GM12878 (cell line): Measurements from ENCODE around the gene TK1. TPM values are rescaled to one million over a fixed set of nuclear protein-coding genes. Genes with fewer than 3 reads are reported as not detected.

Source experiments
- ATAC-seq: fragments of 200-7000 bp; cut with Tn5 transposase; 3 replicates; pipeline ENCODE4 v1.9.1; 2020; ENCODE audit warnings: mild to moderate bottlenecking, moderate library complexity
- BruUV-seq: library from RNA; stranded (reverse); fragments of 400-500 nt; replicated peaks from 2 replicates; lab custom pipeline; 2021; lab: Mats Ljungman, UMichigan
- CTCF ChIA-PET: fragments of 300-600 bp; sonication (Branson Sonifier 250); formaldehyde crosslinking; extraction: SDS; loops from one replicate; lab custom pipeline; 2021; ENCODE audit warnings: inconsistent platforms; lab: Yijun Ruan, JAX
- POLR2A ChIA-PET: fragments of 350-600 bp; formaldehyde crosslinking; extraction: SDS; loops from one replicate; lab custom pipeline; 2021; ENCODE audit warnings: inconsistent platforms; lab: Charles Lee
- RAD21 ChIA-PET: fragments of 300-600 bp; sonication (Branson Sonifier 250); formaldehyde crosslinking; loops from one replicate; lab custom pipeline; 2023; ENCODE audit warnings: antibody characterized with exemption; ENCODE audit not compliant: unreplicated experiment; lab: Charles Lee
- SMC1A ChIA-PET: fragments of 300-600 bp; sonication (Branson Sonifier 250); formaldehyde crosslinking; loops from one replicate; lab custom pipeline; 2023; ENCODE audit not compliant: unreplicated experiment, uncharacterized antibody; lab: Charles Lee
- DNase-seq: peaks from one replicate; pipeline ENCODE4 v3.0.0-alpha.2; 2011; ENCODE audit warnings: low read depth, low spot score
- FAIRE-seq: peaks from 3 replicates; lab custom pipeline; 2011; peaks lifted over from hg19 to GRCh38; lab: Jason Lieb, UNC
- H2AFZ ChIP-seq: 2 replicates; pipeline ENCODE4 v1.6.0; 2011; ENCODE audit warnings: low read depth, low read length, control low read depth; ENCODE audit not compliant: control insufficient read depth
- H3K27ac ChIP-seq: 2 replicates; pipeline ENCODE4 v1.5.1; 2011; ENCODE audit warnings: control low read depth; ENCODE audit not compliant: control insufficient read depth, insufficient read depth
- H3K27me3 ChIP-seq, 2 experiments: replicated peaks in 1 of 2; 2 replicates each; pipeline versions ENCODE4 v1.6.0 to v1.6.1; 2011; ENCODE audit warnings: low read length in 1 of 2; ENCODE audit not compliant: control insufficient read depth in 2 of 2, insufficient read depth in 2 of 2
- H3K36me3 ChIP-seq, 2 experiments: 2 replicates each; pipeline ENCODE4 v1.5.1; 2011; ENCODE audit warnings: low read length in 1 of 2; ENCODE audit not compliant: control insufficient read depth in 2 of 2, insufficient read depth in 2 of 2
- H3K4me1 ChIP-seq: 2 replicates; pipeline ENCODE4 v1.6.1; 2011; ENCODE audit warnings: mild to moderate bottlenecking, low read length, moderate library complexity, mixed read lengths; ENCODE audit not compliant: control insufficient read depth, insufficient read depth
- H3K4me2 ChIP-seq: 2 replicates; pipeline ENCODE4 v1.6.0; 2011; ENCODE audit warnings: control low read depth; ENCODE audit not compliant: control insufficient read depth, insufficient read depth
- H3K4me3 ChIP-seq: fragments of 200-600 bp; sonication (generic); 2 replicates; pipeline ENCODE4 v1.5.1; 2016
- H3K79me2 ChIP-seq: 2 replicates; pipeline ENCODE4 v1.6.0; 2011; ENCODE audit warnings: low read length; ENCODE audit not compliant: control insufficient read depth, insufficient read depth
- H3K9ac ChIP-seq: 2 replicates; pipeline ENCODE4 v1.8.0; 2011; ENCODE audit warnings: low read length, control low read depth, mixed read lengths; ENCODE audit not compliant: control insufficient read depth, insufficient read depth
- H3K9me3 ChIP-seq: replicated peaks from 3 replicates; pipeline ENCODE4 v1.5.1; 2011; ENCODE audit warnings: mild to moderate bottlenecking, low read length; ENCODE audit not compliant: control insufficient read depth, insufficient read depth
- H4K20me1 ChIP-seq: 2 replicates; pipeline ENCODE4 v1.6.0; 2011; ENCODE audit not compliant: control insufficient read depth, insufficient read depth
- ATF7 ChIP-seq: fragments of 450-650 bp; IDR thresholded peaks from 2 replicates; pipeline ENCODE4 v1.6.1; 2016; ENCODE audit warnings: low read depth, mild to moderate bottlenecking
- CEBPB ChIP-seq, 2 experiments: fragments of 150-350 bp in 1 of 2; IDR thresholded peaks; 2 replicates each; pipeline ENCODE4 v1.6.1; 2012 to 2014; ENCODE audit warnings: low read depth in 2 of 2, low read length in 2 of 2, borderline replicate concordance in 1 of 2, inconsistent platforms in 1 of 2
- KLF5 ChIP-seq: fragments of 450-650 bp; IDR thresholded peaks from 2 replicates; pipeline ENCODE4 v1.6.1; 2014; ENCODE audit warnings: mild to moderate bottlenecking; ENCODE audit not compliant: partially characterized antibody
- POLR2AphosphoS5 ChIP-seq: IDR thresholded peaks from 2 replicates; pipeline ENCODE4 v1.6.1; 2011; ENCODE audit warnings: mild to moderate bottlenecking, low read length, inconsistent platforms
- RB1 ChIP-seq: fragments of 450-650 bp; formaldehyde crosslinking; IDR thresholded peaks from 2 replicates; pipeline ENCODE4 v1.6.1; 2017; ENCODE audit warnings: mild to moderate bottlenecking, borderline replicate concordance
- RUNX3 ChIP-seq: IDR thresholded peaks from 2 replicates; pipeline ENCODE4 v1.6.1; 2012; ENCODE audit warnings: low read length, inconsistent platforms
- SREBF1 ChIP-seq: IDR thresholded peaks from 2 replicates; pipeline ENCODE4 v1.6.1; 2012; ENCODE audit warnings: mild to moderate bottlenecking, low read length
- ZNF384 ChIP-seq: IDR thresholded peaks from 2 replicates; pipeline ENCODE4 v1.6.1; 2012; ENCODE audit warnings: low read depth, mild to moderate bottlenecking, low read length, improper control_type of control experiment, borderline replicate concordance
- WGBS: methylation state at CpG from one replicate; pipeline ENCODE4 v1.1.6; 2016; ENCODE audit warnings: low lambda C conversion rate; ENCODE audit not compliant: insufficient replicate concordance, insufficient coverage; ENCODE audit errors: missing lambda C conversion rate; 5-methylcytosine and 5-hydroxymethylcytosine counted together
- in situ Hi-C: fragments of 300-500 bp; cut with MboI; formaldehyde crosslinking; loops from 9 replicates; pipeline ENCODE4 v1.14.3; 2018; ENCODE audit warnings: mixed read lengths
- intact Hi-C: fragments of 100-400 bp; cut with micrococcal nuclease; formaldehyde crosslinking; loops from one replicate; pipeline ENCODE4 v1.14.2; 2022; ENCODE audit not compliant: unreplicated experiment
- polyA plus RNA-seq, 11 experiments: library from polyadenylated mRNA; depleted of rRNA in 4 of 11; unstranded in 6 of 11; stranded (reverse) in 5 of 11; fragments of >200 nt; fragmentation: Nextera tagmentation in 4 of 11; fragmentation: Illumina TruSeq in 1 of 11; extraction: Ambion mirVana in 4 of 11; extraction: Trizol in 1 of 11; gene quantifications; 1 replicate in 1 of 11; 2 replicates in 10 of 11; pipeline versions ENCODE4 v1.2.1 to v1.2.3, GENCODE V29; 2011 to 2016; ENCODE audit warnings: inconsistent platforms in 2 of 11, missing spikeins in 2 of 11, low read depth in 1 of 11
- total RNA-seq, 4 experiments: library from RNA; depleted of rRNA in 3 of 4; stranded (reverse); fragments of >200 nt in 3 of 4; fragmentation: Illumina TruSeq in 1 of 4; extraction: Trizol in 1 of 4; gene quantifications; 2 replicates each; pipeline versions ENCODE4 v1.2.1 to v1.2.3, GENCODE V29; 2013 to 2021
- TF ChIP-seq, protein P1 (sequence below): fragments of 450-650 bp; IDR thresholded peaks from 2 replicates; pipeline ENCODE4 v1.6.1; 2017; ENCODE audit warnings: mild to moderate bottlenecking
- TF ChIP-seq, protein P2 (sequence below): fragments of 450-650 bp; formaldehyde crosslinking; IDR thresholded peaks from 2 replicates; pipeline ENCODE4 v1.5.0; 2022; ENCODE audit warnings: mild to moderate bottlenecking, missing genetic modification characterization
- TF ChIP-seq, protein P3 (sequence below): fragments of 450-650 bp; IDR thresholded peaks from 2 replicates; pipeline ENCODE4 v1.6.1; 2017; ENCODE audit warnings: mild to moderate bottlenecking, moderate library complexity

Gene TK1
- total and polyA plus RNA-seq, 10 of the 15 experiments (the other 5 are each of a cell fraction or from before 2014, with no cell fraction given) = 4.6 to 175 (median 77.9) TPM

DNA sequence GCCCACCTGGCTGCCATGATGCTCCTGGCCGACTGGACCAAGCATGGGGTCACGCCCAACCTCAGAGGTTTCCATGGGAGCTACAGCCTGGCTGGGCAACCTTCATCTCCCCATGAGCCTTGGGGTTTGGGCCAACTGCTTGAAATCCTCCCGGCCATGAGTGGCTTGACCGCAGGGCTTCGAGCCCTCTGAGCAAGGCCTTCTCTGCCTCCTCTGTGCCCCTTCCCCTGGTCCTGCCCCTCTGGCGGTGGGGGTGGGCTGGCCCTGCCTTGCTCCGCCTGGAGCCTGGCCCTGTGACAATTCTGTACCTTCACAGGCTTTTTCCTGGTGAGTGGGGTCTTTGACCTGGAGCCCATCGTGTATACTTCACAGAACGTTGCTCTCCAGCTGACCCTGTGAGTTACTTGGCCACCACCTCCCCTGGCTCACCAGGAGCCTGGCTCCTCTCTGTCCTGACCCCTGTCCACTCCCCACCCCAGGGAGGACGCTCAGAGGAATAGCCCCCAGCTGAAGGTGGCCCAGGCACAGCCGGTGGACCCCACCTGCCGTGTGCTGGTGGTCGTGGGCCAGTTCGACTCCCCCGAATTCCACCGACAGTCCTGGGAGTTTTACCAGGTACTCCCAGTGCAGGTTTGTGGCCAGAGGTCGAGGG lies 18.4 kb upstream of the TK1 start:
- H3K4me3 ChIP-seq = no peak overlapping the region
- no peak for FAIRE-seq
- no peaks in the 10 kb centered on the region for H3K9me3 ChIP-seq
- intact Hi-C loops = no loop called here
- in situ Hi-C loops = no loop called here
- no peak overlapping the region for H3K27ac ChIP-seq
- no peak for DNase-seq
- no peak overlapping the region for H2AFZ ChIP-seq
- no TSS peak for BruUV-seq
- no peaks in the 10 kb centered on the region for H3K79me2 ChIP-seq
- 85% methylated on average over 17 of the region's 17 CpGs for WGBS
- ChIA-PET POLR2A (interaction anchor here (1.1 kb wide), 1 partner anchor 84 kb away, joined by 3 read pairs; no protein-coding TSS in a partner anchor), RAD21 (no interaction called here), CTCF (interaction anchor here (1.2 to 1.6 kb wide), 2 partner anchors 121 to 185 kb away, joined by 3 to 7 read pairs; no protein-coding TSS in a partner anchor), SMC1A (interaction anchor here (1.6 kb wide), 1 partner anchor 33 kb away, joined by 3 read pairs; no protein-coding TSS in a partner anchor)
- H3K4me2 ChIP-seq = no peak overlapping the region
- no peaks in the 10 kb centered on the region for H3K27me3 ChIP-seq
- TF ChIP-seq SREBF1 (no peak), ZNF384 (no peak), RUNX3 (no peak), RB1 (no peak), POLR2AphosphoS5 (no peak), KLF5 (no peak), CEBPB (IDR thresholded peaks at IDR 0.05; ENCODE audit: borderline replicate concordance in 1 of 2, low read depth in 2 of 2, low read length in 2 of 2) (no peak), ATF7 (no peak)
- TF ChIP-seq, protein P1, sequence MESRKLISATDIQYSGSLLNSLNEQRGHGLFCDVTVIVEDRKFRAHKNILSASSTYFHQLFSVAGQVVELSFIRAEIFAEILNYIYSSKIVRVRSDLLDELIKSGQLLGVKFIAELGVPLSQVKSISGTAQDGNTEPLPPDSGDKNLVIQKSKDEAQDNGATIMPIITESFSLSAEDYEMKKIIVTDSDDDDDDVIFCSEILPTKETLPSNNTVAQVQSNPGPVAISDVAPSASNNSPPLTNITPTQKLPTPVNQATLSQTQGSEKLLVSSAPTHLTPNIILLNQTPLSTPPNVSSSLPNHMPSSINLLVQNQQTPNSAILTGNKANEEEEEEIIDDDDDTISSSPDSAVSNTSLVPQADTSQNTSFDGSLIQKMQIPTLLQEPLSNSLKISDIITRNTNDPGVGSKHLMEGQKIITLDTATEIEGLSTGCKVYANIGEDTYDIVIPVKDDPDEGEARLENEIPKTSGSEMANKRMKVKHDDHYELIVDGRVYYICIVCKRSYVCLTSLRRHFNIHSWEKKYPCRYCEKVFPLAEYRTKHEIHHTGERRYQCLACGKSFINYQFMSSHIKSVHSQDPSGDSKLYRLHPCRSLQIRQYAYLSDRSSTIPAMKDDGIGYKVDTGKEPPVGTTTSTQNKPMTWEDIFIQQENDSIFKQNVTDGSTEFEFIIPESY = no peak
- TF ChIP-seq, protein P2, sequence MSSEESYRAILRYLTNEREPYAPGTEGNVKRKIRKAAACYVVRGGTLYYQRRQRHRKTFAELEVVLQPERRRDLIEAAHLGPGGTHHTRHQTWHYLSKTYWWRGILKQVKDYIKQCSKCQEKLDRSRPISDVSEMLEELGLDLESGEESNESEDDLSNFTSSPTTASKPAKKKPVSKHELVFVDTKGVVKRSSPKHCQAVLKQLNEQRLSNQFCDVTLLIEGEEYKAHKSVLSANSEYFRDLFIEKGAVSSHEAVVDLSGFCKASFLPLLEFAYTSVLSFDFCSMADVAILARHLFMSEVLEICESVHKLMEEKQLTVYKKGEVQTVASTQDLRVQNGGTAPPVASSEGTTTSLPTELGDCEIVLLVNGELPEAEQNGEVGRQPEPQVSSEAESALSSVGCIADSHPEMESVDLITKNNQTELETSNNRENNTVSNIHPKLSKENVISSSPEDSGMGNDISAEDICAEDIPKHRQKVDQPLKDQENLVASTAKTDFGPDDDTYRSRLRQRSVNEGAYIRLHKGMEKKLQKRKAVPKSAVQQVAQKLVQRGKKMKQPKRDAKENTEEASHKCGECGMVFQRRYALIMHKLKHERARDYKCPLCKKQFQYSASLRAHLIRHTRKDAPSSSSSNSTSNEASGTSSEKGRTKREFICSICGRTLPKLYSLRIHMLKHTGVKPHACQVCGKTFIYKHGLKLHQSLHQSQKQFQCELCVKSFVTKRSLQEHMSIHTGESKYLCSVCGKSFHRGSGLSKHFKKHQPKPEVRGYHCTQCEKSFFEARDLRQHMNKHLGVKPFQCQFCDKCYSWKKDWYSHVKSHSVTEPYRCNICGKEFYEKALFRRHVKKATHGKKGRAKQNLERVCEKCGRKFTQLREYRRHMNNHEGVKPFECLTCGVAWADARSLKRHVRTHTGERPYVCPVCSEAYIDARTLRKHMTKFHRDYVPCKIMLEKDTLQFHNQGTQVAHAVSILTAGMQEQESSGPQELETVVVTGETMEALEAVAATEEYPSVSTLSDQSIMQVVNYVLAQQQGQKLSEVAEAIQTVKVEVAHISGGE = no peak
- TF ChIP-seq, protein P3, sequence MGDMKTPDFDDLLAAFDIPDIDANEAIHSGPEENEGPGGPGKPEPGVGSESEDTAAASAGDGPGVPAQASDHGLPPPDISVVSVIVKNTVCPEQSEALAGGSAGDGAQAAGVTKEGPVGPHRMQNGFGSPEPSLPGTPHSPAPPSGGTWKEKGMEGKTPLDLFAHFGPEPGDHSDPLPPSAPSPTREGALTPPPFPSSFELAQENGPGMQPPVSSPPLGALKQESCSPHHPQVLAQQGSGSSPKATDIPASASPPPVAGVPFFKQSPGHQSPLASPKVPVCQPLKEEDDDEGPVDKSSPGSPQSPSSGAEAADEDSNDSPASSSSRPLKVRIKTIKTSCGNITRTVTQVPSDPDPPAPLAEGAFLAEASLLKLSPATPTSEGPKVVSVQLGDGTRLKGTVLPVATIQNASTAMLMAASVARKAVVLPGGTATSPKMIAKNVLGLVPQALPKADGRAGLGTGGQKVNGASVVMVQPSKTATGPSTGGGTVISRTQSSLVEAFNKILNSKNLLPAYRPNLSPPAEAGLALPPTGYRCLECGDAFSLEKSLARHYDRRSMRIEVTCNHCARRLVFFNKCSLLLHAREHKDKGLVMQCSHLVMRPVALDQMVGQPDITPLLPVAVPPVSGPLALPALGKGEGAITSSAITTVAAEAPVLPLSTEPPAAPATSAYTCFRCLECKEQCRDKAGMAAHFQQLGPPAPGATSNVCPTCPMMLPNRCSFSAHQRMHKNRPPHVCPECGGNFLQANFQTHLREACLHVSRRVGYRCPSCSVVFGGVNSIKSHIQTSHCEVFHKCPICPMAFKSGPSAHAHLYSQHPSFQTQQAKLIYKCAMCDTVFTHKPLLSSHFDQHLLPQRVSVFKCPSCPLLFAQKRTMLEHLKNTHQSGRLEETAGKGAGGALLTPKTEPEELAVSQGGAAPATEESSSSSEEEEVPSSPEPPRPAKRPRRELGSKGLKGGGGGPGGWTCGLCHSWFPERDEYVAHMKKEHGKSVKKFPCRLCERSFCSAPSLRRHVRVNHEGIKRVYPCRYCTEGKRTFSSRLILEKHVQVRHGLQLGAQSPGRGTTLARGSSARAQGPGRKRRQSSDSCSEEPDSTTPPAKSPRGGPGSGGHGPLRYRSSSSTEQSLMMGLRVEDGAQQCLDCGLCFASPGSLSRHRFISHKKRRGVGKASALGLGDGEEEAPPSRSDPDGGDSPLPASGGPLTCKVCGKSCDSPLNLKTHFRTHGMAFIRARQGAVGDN = no peak
- no peaks in the 10 kb centered on the region for H3K4me1 ChIP-seq
- H3K36me3 ChIP-seq = peaks cover 0 to 12% of the 10 kb centered on the region in 2 experiments; a peak in 3 of 4 replicates
- H4K20me1 ChIP-seq = no peaks in the 10 kb centered on the region
- H3K9ac ChIP-seq = no peak overlapping the region
- ATAC-seq = no peak
